Smooth muscle cell (in vitro differentiated cells): Measurements from ENCODE around the gene EML3. TPM values are rescaled to one million over a fixed set of nuclear protein-coding genes. Genes with fewer than 3 reads are reported as not detected.

Source experiments
- DNase-seq: peaks from one replicate; lab custom pipeline; 2025; ENCODE audit not compliant: unreplicated experiment; lab: John Stamatoyannopoulos, UW
- H2AFZ ChIP-seq: fragments of 200-600 bp; sonication (generic); 2 replicates; pipeline ENCODE4 v1.6.0; 2016; ENCODE audit warnings: antibody characterized with exemption, low read depth, mild to moderate bottlenecking
- H3F3A ChIP-seq: fragments of 200-600 bp; sonication (generic); 2 replicates; pipeline ENCODE4 v1.6.0; 2017; ENCODE audit warnings: antibody characterized with exemption, low read depth
- H3K27ac ChIP-seq: fragments of 200-600 bp; sonication (generic); 2 replicates; pipeline ENCODE4 v1.5.1; 2016; ENCODE audit warnings: low read depth, mild to moderate bottlenecking
- H3K27me3 ChIP-seq: fragments of 200-600 bp; sonication (generic); 2 replicates; pipeline ENCODE4 v1.6.1; 2016; ENCODE audit warnings: low read depth, mild to moderate bottlenecking
- H3K36me3 ChIP-seq: fragments of 200-600 bp; sonication (generic); 2 replicates; pipeline ENCODE4 v1.5.1; 2016; ENCODE audit warnings: low read depth
- H3K4me1 ChIP-seq: fragments of 200-600 bp; sonication (generic); 2 replicates; pipeline ENCODE4 v1.5.1; 2016; ENCODE audit warnings: low read depth
- H3K4me2 ChIP-seq: fragments of 200-600 bp; sonication (generic); 2 replicates; pipeline ENCODE4 v1.6.0; 2016; ENCODE audit warnings: mild to moderate bottlenecking
- H3K4me3 ChIP-seq: fragments of 200-600 bp; sonication (generic); 2 replicates; pipeline ENCODE4 v1.5.1; 2016; ENCODE audit warnings: mild to moderate bottlenecking
- H3K79me2 ChIP-seq: fragments of 200-600 bp; sonication (generic); 2 replicates; pipeline ENCODE4 v1.6.0; 2016; ENCODE audit warnings: low read depth, mild to moderate bottlenecking
- H3K9ac ChIP-seq: fragments of 200-600 bp; sonication (generic); 2 replicates; pipeline ENCODE4 v1.6.0; 2016; ENCODE audit warnings: low read depth
- H3K9me3 ChIP-seq: fragments of 200-600 bp; sonication (generic); replicated peaks from 2 replicates; pipeline ENCODE4 v1.5.1; 2016; ENCODE audit warnings: low read depth
- H4K20me1 ChIP-seq: fragments of 200-600 bp; sonication (generic); 2 replicates; pipeline ENCODE4 v1.6.0; 2016; ENCODE audit warnings: low read depth
- CTCF ChIP-seq: fragments of 200-600 bp; sonication (generic); IDR thresholded peaks from 2 replicates; pipeline ENCODE4 v1.5.1; 2017; ENCODE audit warnings: borderline replicate concordance, mild to moderate bottlenecking, antibody characterized with exemption; ENCODE audit not compliant: insufficient read depth, poor library complexity, severe bottlenecking
- WGBS: methylation state at CpG from one replicate; pipeline ENCODE4 v1.1.7; 2016; ENCODE audit warnings: low lambda C conversion rate; 5-methylcytosine and 5-hydroxymethylcytosine counted together
- polyA plus RNA-seq: library from polyadenylated mRNA; unstranded; fragments of >200 nt; fragmentation: Nextera tagmentation; extraction: Ambion mirVana; gene quantifications from 2 replicates; pipeline ENCODE4 v1.2.1, GENCODE V29; 2016
- total RNA-seq: library from RNA; depleted of rRNA; stranded (reverse); fragments of >200 nt; gene quantifications from 2 replicates; pipeline ENCODE4 v1.2.3, GENCODE V29; 2014

The EML3 gene
- total and polyA plus RNA-seq, 2 experiments from 2014 or later, result 35.0 to 36.8 TPM

GRCh38 chr11:62599901-62600300 lies 12.7 kb downstream of the EML3 start:
- Histone ChIP-seq H3K79me2 (peaks cover 30% of the 10 kb centered on the region), H3K4me3 (peak overlapping the region; percentile 91), H3K9ac (peak overlapping the region; percentile 97), H4K20me1 (peaks cover 31% of the 10 kb centered on the region), H3K9me3 (no peaks in the 10 kb centered on the region), H2AFZ (no peak overlapping the region), H3K4me1 (peaks cover 15% of the 10 kb centered on the region), H3K27me3 (no peaks in the 10 kb centered on the region), H3K36me3 (no peaks in the 10 kb centered on the region), H3K27ac (peak overlapping the region; percentile 82), H3K4me2 (peak overlapping the region; percentile 95), H3F3A (peaks cover 11% of the 10 kb centered on the region)
- WGBS, result 46% methylated on average over 5 of the region's 5 CpGs
- TF ChIP-seq CTCF, result no peak
- DNase-seq, result no peak

- 51% methylated on average over 7 of the region's 7 CpGs for WGBS
- Histone ChIP-seq H3K9ac (peak overlapping the region; percentile 97), H3K4me3 (peak overlapping the region; percentile 91), H3K4me1 (peaks cover 14% of the 10 kb centered on the region), H3K9me3 (no peaks in the 10 kb centered on the region), H3K4me2 (peak overlapping the region; percentile 95), H3K79me2 (peaks cover 30% of the 10 kb centered on the region), H3K36me3 (no peaks in the 10 kb centered on the region), H4K20me1 (peaks cover 31% of the 10 kb centered on the region), H3F3A (peaks cover 11% of the 10 kb centered on the region), H2AFZ (no peak overlapping the region), H3K27ac (peak overlapping the region; percentile 82), H3K27me3 (no peaks in the 10 kb centered on the region)
- DNase-seq, result peak; percentile 24
- TF ChIP-seq CTCF, result no peak
Observed at GRCh38 chr11:62599069-62599696, 13.4 kb downstream of the EML3 start.

- Histone ChIP-seq H4K20me1 (peaks cover 22% of the 10 kb centered on the region), H3K4me1 (peaks cover 9% of the 10 kb centered on the region), H3F3A (peaks cover 14% of the 10 kb centered on the region), H2AFZ (no peak overlapping the region), H3K27ac (no peak overlapping the region), H3K9ac (no peak overlapping the region), H3K79me2 (peaks cover 24% of the 10 kb centered on the region), H3K4me2 (no peak overlapping the region), H3K9me3 (no peaks in the 10 kb centered on the region), H3K27me3 (no peaks in the 10 kb centered on the region), H3K36me3 (no peaks in the 10 kb centered on the region), H3K4me3 (no peak overlapping the region)
- no peak for TF ChIP-seq CTCF
- DNase-seq, result no peak
- WGBS, result 95% methylated on average over 8 of the region's 8 CpGs
Observed at GRCh38 chr11:62595124-62595523, 17.5 kb downstream of the EML3 start.

GRCh38 chr11:62593434-62594044 lies 19.0 kb downstream of the EML3 start:
- no peak overlapping the region for H3K4me2 ChIP-seq
- no peaks in the 10 kb centered on the region for H3K9me3 ChIP-seq
- peaks cover 8% of the 10 kb centered on the region for H4K20me1 ChIP-seq
- peaks cover 14% of the 10 kb centered on the region for H3F3A ChIP-seq
- H3K79me2 ChIP-seq, result peaks cover 20% of the 10 kb centered on the region
- TF ChIP-seq CTCF, result peak; percentile 45
- H3K9ac ChIP-seq, result no peak overlapping the region
- no peak overlapping the region for H3K4me3 ChIP-seq
- no peaks in the 10 kb centered on the region for H3K36me3 ChIP-seq
- no peak overlapping the region for H3K27ac ChIP-seq
- H2AFZ ChIP-seq, result no peak overlapping the region
- no peak for DNase-seq
- 72% methylated on average over 13 of the region's 13 CpGs for WGBS
- no peaks in the 10 kb centered on the region for H3K27me3 ChIP-seq
- no peaks in the 10 kb centered on the region for H3K4me1 ChIP-seq
